HG02981 (cell line): ENCODE results near the gene ORC3.
"Not testable (repeated sequence)": the region's sequence is repeated elsewhere in the genome, so short reads cannot be mapped to it uniquely, and the experiment has no call there.

ENCODE experiments used
- ATAC-seq: cut with Tn5 transposase; IDR thresholded peaks from one replicate; pipeline ENCODE4 v1.9.1; 2021; ENCODE audit warnings: mild to moderate bottlenecking, moderate library complexity; ENCODE audit not compliant: unreplicated experiment

ORC3 gene

GRCh38 chr6:87590990-87591389 is 1.1 kb downstream of the ORC3 start:
- ATAC-seq, result no peak

GRCh38 chr6:87600576-87600975 is 10.6 kb downstream of the ORC3 start:
- no peak for ATAC-seq

GRCh38 chr6:87606199-87606598 is 16.3 kb downstream of the ORC3 start:
- no peak for ATAC-seq

- no peak for ATAC-seq
Measured at GRCh38 chr6:87608802-87609201, 18.9 kb downstream of the ORC3 start.

- ATAC-seq, result not testable (repeated sequence)
Measured at GRCh38 chr6:87613018-87613417, 23.1 kb downstream of the ORC3 start.

GRCh38 chr6:87617405-87617804 is 27.5 kb downstream of the ORC3 start:
- ATAC-seq, result no peak

GRCh38 chr6:87618531-87618930 is 28.6 kb downstream of the ORC3 start:
- ATAC-seq, result no peak

GRCh38 chr6:87623248-87623647 is 33.3 kb downstream of the ORC3 start:
- no peak for ATAC-seq

GRCh38 chr6:87628424-87628823 is 38.5 kb downstream of the ORC3 start:
- ATAC-seq, result no peak

- no peak for ATAC-seq
Measured at GRCh38 chr6:87628881-87629280, 38.9 kb downstream of the ORC3 start.

- no peak for ATAC-seq
Measured at GRCh38 chr6:87630746-87631145, 40.8 kb downstream of the ORC3 start.

- ATAC-seq, result no peak
Measured at GRCh38 chr6:87633851-87634250, 43.9 kb downstream of the ORC3 start.

- no peak for ATAC-seq
Measured at GRCh38 chr6:87636315-87636714, 46.4 kb downstream of the ORC3 start.

- ATAC-seq, result no peak
Measured at GRCh38 chr6:87637106-87637505, 47.2 kb downstream of the ORC3 start.

- no peak for ATAC-seq
Measured at GRCh38 chr6:87639373-87639772, 49.4 kb downstream of the ORC3 start.

- no peak for ATAC-seq
Measured at GRCh38 chr6:87641065-87641692, 51.2 kb downstream of the ORC3 start.

GRCh38 chr6:87645080-87645479 is 55.1 kb downstream of the ORC3 start:
- no peak for ATAC-seq

- ATAC-seq, result no peak
Measured at GRCh38 chr6:87653074-87653962, 63.4 kb downstream of the ORC3 start.

- no peak for ATAC-seq
Measured at GRCh38 chr6:87654122-87654521, 64.2 kb downstream of the ORC3 start.

GRCh38 chr6:87654875-87655454 is 65.0 kb downstream of the ORC3 start:
- ATAC-seq, result no peak

- no peak for ATAC-seq
Measured at GRCh38 chr6:87655824-87656223, 65.9 kb downstream of the ORC3 start.

- peak; percentile 73 for ATAC-seq
Measured at GRCh38 chr6:87656857-87657256, 66.9 kb downstream of the ORC3 start.
